Ureter (tissue), 1 donor: ENCODE measurements around the gene MTREX. TPM values are rescaled to one million over a fixed set of nuclear protein-coding genes. Genes with fewer than 3 reads are reported as not detected.

Source experiments
- DNase-seq: peaks from one replicate; pipeline ENCODE4 v3.0.0-alpha.2; 2020; ENCODE audit warnings: low spot score
- total RNA-seq: library from RNA; stranded (reverse); gene quantifications from one replicate; pipeline ENCODE4 v1.2.4, GENCODE V29; 2023
- donor health status: DM: yes; HTN: yes; CAD: no.

Gene MTREX
- total RNA-seq, 1 donor from 2014 or later = 101 TPM

DNA sequence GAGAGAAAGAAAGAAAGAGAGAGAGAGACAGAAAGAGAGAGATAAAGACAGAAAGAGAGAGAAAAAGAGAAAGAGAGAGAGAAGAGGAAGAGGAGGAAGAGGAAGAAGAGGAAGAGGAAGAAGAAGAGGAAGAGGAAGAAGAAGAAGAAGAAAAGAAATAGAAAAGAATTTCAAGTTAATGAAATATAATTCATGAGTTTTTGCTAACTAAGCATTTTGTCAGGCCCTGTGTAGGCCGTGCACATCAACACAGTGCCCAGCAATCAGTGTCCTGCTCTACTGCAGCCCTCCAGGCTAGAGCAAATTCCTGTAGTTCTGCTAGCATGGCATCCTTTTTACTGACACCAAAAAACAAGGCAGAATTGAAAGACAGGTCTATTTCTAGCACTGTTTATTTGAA is 164.9 kb downstream of the MTREX start:
- no peak for DNase-seq

Other genes starting within 250 kb of the MTREX start
- gene GZMA, start 205.3 kb upstream of the MTREX start, total RNA-seq = 2.1 TPM
- gene GPX8, start 147.8 kb upstream of the MTREX start, total RNA-seq = 20.2 TPM
- not detected for gene CDC20B, start 134.8 kb upstream of the MTREX start, total RNA-seq
- gene MCIDAS, start 80.7 kb upstream of the MTREX start, total RNA-seq = 2.7 TPM
- gene CCNO, start 74.4 kb upstream of the MTREX start, total RNA-seq = 16.5 TPM
- 29.8 TPM for gene DHX29, start 295 bp upstream of the MTREX start, total RNA-seq
- gene PLPP1, start 227.0 kb downstream of the MTREX start, total RNA-seq = 180 TPM